TTC549 (cell line): ENCODE measurements around the gene GAL3ST2.

Experiments
- FAIRE-seq: peaks from 2 replicates; lab custom pipeline; 2012; peaks lifted over from hg19 to GRCh38; lab: Jason Lieb, UNC

The GAL3ST2 gene

GRCh38 chr2:241846406-241846805 lies 69.8 kb downstream of the GAL3ST2 start:
- no peak for FAIRE-seq

- FAIRE-seq, result no peak
Observed at GRCh38 chr2:241848761-241849615, 72.4 kb downstream of the GAL3ST2 start.

- FAIRE-seq, result no peak
Observed at GRCh38 chr2:241849616-241850543, 73.3 kb downstream of the GAL3ST2 start.

DNA sequence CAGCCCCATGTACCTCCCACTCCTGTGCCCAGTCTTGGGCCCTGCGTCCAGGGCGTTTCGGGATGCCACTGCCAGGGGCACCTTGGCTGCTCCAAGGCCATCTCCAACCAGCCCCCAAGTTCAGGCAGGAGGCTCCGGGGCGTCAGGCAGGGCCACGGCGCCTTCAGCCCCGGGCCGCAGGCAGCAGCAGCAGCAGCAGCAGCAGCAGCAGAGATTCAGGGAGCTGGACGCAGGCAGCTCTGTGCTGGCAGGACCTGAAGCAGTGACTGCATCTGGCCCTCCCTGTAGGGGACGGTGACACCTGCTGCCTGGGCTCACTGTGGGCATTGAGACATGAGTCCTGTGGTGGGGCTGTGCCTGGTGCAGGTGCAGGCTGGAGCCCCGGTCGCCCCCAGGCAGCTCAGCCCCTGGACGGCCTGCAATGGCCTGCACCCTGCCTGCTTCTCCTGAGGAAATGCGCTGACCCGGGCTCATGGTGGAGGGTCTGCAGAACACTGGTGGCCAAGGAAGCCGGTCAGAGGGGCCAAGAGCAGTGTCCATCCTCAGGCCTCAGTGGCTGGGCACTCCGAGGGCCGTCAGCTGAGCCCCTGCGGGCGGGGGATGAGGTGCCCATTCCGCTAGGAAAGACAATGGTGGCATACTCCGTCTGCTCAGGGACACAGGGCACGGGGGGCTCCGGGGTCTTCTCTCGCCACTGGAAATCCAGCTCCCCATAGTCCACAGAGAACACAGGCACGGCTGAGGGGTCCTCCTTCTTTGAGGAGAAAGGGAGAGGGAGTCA lies 74.1 kb downstream of the GAL3ST2 start:
- FAIRE-seq, result no peak

DNA sequence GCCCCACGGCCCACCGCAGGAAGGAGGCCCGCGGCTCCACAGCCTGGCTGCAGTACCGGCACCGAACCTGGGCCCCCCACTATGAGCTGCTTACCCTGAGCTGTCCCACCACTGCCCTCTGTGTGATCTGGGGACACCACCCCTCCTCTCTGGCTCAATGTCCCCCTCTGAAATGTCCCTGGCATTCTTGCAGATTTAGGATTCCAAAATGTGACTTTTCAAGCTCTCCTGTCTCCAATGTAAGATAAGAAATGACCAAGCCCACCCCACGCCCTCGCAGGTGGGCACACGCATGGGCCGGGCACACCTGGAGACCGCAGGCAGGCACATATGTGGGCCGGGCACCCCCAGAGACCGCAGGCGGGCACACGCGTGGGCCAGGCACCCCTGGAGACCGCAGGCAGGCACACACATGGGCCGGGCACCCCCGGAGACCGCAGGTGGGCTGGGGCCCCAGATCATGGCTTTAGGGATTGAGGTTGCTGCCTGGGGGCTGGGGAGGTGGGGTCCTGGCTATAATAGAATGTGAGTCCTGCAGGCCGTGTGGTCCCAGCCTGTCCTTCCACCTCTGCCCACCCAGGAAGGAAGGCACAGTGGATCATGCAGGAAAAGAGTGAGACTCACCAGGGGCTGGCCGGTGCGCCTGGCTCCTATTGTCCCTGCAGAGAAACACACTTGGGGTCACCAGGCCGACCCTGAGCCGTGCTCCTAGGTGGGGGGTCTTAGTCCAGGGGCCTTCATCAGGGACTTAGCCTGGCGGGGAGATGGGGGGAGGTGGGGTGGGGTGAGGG lies 74.9 kb downstream of the GAL3ST2 start:
- no peak for FAIRE-seq

DNA sequence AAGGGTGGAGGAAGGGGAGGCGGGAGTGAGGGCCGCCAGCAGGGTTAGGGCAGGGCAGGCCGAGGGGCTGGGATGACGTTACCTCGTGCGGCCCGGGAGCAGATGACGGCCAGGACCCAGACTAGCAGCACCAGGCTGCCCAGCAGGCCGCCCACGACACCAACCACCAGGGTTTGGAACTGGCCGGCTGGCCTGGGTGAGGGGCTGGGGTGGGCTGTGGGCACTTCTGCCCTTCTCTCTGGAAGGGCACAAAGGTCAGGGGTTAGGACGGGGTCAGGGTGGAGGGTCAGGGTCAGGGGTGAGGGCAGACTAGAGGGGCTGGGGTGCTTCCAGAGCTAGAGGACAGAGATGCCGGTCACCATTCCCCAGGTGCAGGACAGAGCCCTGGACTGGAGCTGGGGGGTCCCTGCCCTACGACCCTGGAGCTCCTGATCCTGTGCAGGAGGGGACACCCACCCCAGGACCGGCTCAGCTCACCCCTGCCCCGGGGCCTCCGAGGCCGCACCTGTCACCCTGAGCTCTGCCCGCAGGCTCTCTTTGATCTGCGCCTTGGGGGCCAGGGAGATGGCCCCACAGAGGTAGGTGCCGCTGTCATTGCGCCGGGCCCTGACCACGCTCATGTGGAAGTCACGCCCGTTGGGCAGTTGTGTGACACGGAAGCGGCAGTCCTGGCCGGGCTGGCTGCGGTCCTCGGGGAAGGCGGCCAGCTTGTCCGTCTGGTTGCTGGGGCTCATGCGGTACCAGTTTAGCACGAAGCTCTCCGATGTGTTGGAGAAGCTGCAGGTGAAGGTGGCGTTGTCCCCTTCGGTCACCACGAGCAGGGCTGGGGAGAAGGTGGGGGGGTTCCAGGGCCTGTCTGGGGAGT lies 75.7 kb downstream of the GAL3ST2 start:
- FAIRE-seq, result no peak

DNA sequence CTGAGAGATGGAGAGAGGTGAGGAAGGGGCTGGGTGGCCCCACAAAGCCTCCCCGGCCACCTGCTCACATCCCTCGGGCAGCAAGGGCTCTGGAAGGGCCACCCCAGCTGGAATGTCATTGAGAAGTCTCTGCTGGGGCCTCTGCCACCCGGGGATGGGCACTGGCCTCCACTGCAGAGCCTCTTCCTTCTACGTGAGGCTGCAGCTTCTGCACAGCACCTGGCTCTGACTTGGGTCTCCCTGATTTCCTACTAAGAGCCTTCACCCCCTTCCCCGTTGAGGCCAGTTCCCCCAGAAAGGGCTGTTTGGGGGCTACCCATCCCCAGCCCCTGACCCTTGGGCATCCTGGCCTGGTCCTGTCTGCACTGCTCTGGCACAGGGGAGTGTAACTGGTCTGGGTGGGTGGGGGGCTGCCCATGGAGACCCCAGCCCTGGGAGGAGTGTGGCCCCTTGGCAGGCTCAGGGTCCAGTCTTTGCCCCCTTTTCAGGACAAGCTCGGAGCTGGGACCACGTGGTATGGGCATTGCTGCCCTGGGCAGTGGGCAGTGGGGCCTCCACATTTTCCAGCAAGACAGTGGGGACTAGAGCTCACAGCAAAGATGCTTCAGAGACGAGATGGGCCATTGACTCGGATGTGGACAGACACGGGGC lies 76.5 kb downstream of the GAL3ST2 start:
- no peak for FAIRE-seq
